MM.1S (cell line): ENCODE measurements around the gene DPYSL5.

Experiments
- DNase-seq: peaks from one replicate; pipeline ENCODE4 v3.0.0-alpha.2; 2015
- H2AFZ ChIP-seq: fragments of 300-600 bp; sonication (generic); 2 replicates; pipeline ENCODE4 v1.6.0; 2016; ENCODE audit warnings: antibody characterized with exemption, low read length
- H3F3A ChIP-seq: fragments of 300-600 bp; sonication (generic); 2 replicates; pipeline ENCODE4 v1.6.1; 2016; ENCODE audit warnings: mild to moderate bottlenecking, antibody characterized with exemption, low read length, moderate library complexity, mixed read lengths; ENCODE audit not compliant: insufficient read depth
- H3K27ac ChIP-seq: fragments of 300-600 bp; sonication (generic); 2 replicates; pipeline ENCODE4 v1.5.1; 2016; ENCODE audit warnings: mild to moderate bottlenecking, low read length
- H3K27me3 ChIP-seq: fragments of 300-600 bp; sonication (generic); replicated peaks from 2 replicates; pipeline ENCODE4 v1.6.0; 2016; ENCODE audit warnings: low read length; ENCODE audit not compliant: insufficient read depth
- H3K36me3 ChIP-seq: fragments of 300-600 bp; sonication (generic); replicated peaks from 2 replicates; pipeline ENCODE4 v1.6.1; 2016; ENCODE audit warnings: mild to moderate bottlenecking, low read length, mixed read lengths; ENCODE audit not compliant: insufficient read depth
- H3K4me1 ChIP-seq: fragments of 300-600 bp; sonication (generic); 2 replicates; pipeline ENCODE4 v1.6.1; 2016; ENCODE audit warnings: low read length, mixed read lengths
- H3K4me2 ChIP-seq: fragments of 300-600 bp; sonication (generic); 2 replicates; pipeline ENCODE4 v1.6.0; 2016; ENCODE audit warnings: low read depth, low read length
- H3K4me3 ChIP-seq: fragments of 300-600 bp; sonication (generic); 2 replicates; pipeline ENCODE4 v1.5.1; 2016; ENCODE audit warnings: low read length, mixed read lengths
- H3K79me2 ChIP-seq: fragments of 300-600 bp; sonication (generic); 2 replicates; pipeline ENCODE4 v1.6.1; 2016; ENCODE audit warnings: mixed run types, low read length, mixed read lengths
- H3K9ac ChIP-seq: fragments of 300-600 bp; sonication (generic); 2 replicates; pipeline ENCODE4 v1.6.1; 2016; ENCODE audit warnings: low read length, mixed read lengths
- H3K9me2 ChIP-seq: fragments of 300-600 bp; sonication (generic); replicated peaks from 2 replicates; pipeline ENCODE4 v1.6.1; 2016; ENCODE audit warnings: mild to moderate bottlenecking, low read length, mixed read lengths; ENCODE audit not compliant: insufficient read depth
- H3K9me3 ChIP-seq: fragments of 300-600 bp; sonication (generic); replicated peaks from 2 replicates; pipeline ENCODE4 v1.6.1; 2016; ENCODE audit warnings: mild to moderate bottlenecking, low read length, mixed read lengths; ENCODE audit not compliant: insufficient read depth
- H4K20me1 ChIP-seq: fragments of 300-600 bp; sonication (generic); 2 replicates; pipeline ENCODE4 v1.6.1; 2016; ENCODE audit warnings: mild to moderate bottlenecking, low read length, moderate library complexity, mixed read lengths; ENCODE audit not compliant: insufficient read depth
- CTCF ChIP-seq: fragments of 300-600 bp; sonication (generic); IDR thresholded peaks from 2 replicates; pipeline ENCODE4 v1.5.1; 2016; ENCODE audit warnings: antibody characterized with exemption, low read length, mixed read lengths
- EZH2 ChIP-seq: fragments of 300-600 bp; sonication (generic); optimal IDR thresholded peaks from 2 replicates; pipeline ENCODE3; 2017; ENCODE audit warnings: low read depth, mild to moderate bottlenecking, antibody characterized with exemption, low read length, mixed read lengths
- EZH2phosphoT487 ChIP-seq: fragments of 300-600 bp; sonication (generic); IDR thresholded peaks from 2 replicates; pipeline ENCODE4 v1.6.1; 2018; ENCODE audit warnings: antibody characterized with exemption, low read length

The DPYSL5 gene

GRCh38 chr2:26913606-26913998 is 65.7 kb downstream of the DPYSL5 start:
- DNase-seq: no peak
- Histone ChIP-seq H3K27me3 (peaks cover 13% of the 10 kb centered on the region), H3K27ac (no peak overlapping the region)

GRCh38 chr2:26913999-26914658 is 66.2 kb downstream of the DPYSL5 start:
- no peaks in the 10 kb centered on the region for H3K9me2 ChIP-seq
- no peaks in the 10 kb centered on the region for H3F3A ChIP-seq
- H3K9me3 ChIP-seq: no peaks in the 10 kb centered on the region
- H3K79me2 ChIP-seq: no peaks in the 10 kb centered on the region
- H3K27me3 ChIP-seq: peaks cover 13% of the 10 kb centered on the region
- H3K9ac ChIP-seq: no peak overlapping the region
- no peak overlapping the region for H3K4me3 ChIP-seq
- H3K27ac ChIP-seq: no peak overlapping the region
- H2AFZ ChIP-seq: no peak overlapping the region
- H4K20me1 ChIP-seq: no peaks in the 10 kb centered on the region
- no peaks in the 10 kb centered on the region for H3K36me3 ChIP-seq
- H3K4me2 ChIP-seq: no peak overlapping the region
- TF ChIP-seq CTCF (no peak), EZH2phosphoT487 (no peak), EZH2 (no peak)
- no peaks in the 10 kb centered on the region for H3K4me1 ChIP-seq
- no peak for DNase-seq

More at GRCh38 chr2:26913606-26913998, 65.7 kb downstream of the DPYSL5 start:
- Histone ChIP-seq H4K20me1 (no peaks in the 10 kb centered on the region), H3K4me2 (no peak overlapping the region), H3K9me3 (no peaks in the 10 kb centered on the region), H3K9ac (no peak overlapping the region), H2AFZ (no peak overlapping the region), H3F3A (no peaks in the 10 kb centered on the region), H3K4me1 (no peaks in the 10 kb centered on the region), H3K36me3 (no peaks in the 10 kb centered on the region), H3K4me3 (no peak overlapping the region), H3K79me2 (no peaks in the 10 kb centered on the region), H3K9me2 (no peaks in the 10 kb centered on the region)
- TF ChIP-seq CTCF: no peak
- TF ChIP-seq EZH2: no peak
- no peak for TF ChIP-seq EZH2phosphoT487

GRCh38 chr2:26914659-26915310 is 66.9 kb downstream of the DPYSL5 start:
- H3K4me2 ChIP-seq: no peak overlapping the region
- no peaks in the 10 kb centered on the region for H3K4me1 ChIP-seq
- H3K79me2 ChIP-seq: no peaks in the 10 kb centered on the region
- H3K36me3 ChIP-seq: no peaks in the 10 kb centered on the region
- no peak for DNase-seq
- H2AFZ ChIP-seq: no peak overlapping the region
- H3K9ac ChIP-seq: no peak overlapping the region
- peaks cover 13% of the 10 kb centered on the region for H3K27me3 ChIP-seq
- H3F3A ChIP-seq: no peaks in the 10 kb centered on the region
- TF ChIP-seq CTCF: no peak
- TF ChIP-seq EZH2: no peak
- TF ChIP-seq EZH2phosphoT487: no peak
- H3K4me3 ChIP-seq: no peak overlapping the region
- H3K9me3 ChIP-seq: no peaks in the 10 kb centered on the region
- no peaks in the 10 kb centered on the region for H3K9me2 ChIP-seq
- no peaks in the 10 kb centered on the region for H4K20me1 ChIP-seq
- H3K27ac ChIP-seq: no peak overlapping the region
